ENCODE data around the gene TMEM175. TPM values are rescaled to one million over a fixed set of nuclear protein-coding genes. Genes with fewer than 3 reads are reported as not detected.

The TMEM175 gene
- total RNA-seq, 1 experiment from 2014 or later, result 18.5 TPM

- Histone ChIP-seq H3K27ac (ENCODE audit: low read length) (no peak overlapping the region), H3K4me1 (ENCODE audit: insufficient read depth, low read length) (no peaks in the 10 kb centered on the region), H3K9me3 (ENCODE audit: low read length) (no peaks in the 10 kb centered on the region), H3K4me3 (ENCODE audit: low read length) (no peak overlapping the region), H3K27me3 (ENCODE audit: low read length) (no peaks in the 10 kb centered on the region), H2AFZ (ENCODE audit: low read length) (no peak overlapping the region), H3F3A (ENCODE audit: low read length, unreplicated experiment) (no peaks in the 10 kb centered on the region), H3K4me2 (ENCODE audit: low read length) (no peak overlapping the region), H3K9me2 (replicated peaks; ENCODE audit: low read length) (no peaks in the 10 kb centered on the region), H3K36me3 (ENCODE audit: low read depth, low read length) (no peaks in the 10 kb centered on the region), H3K79me2 (ENCODE audit: low read length) (no peaks in the 10 kb centered on the region), H3K9ac (ENCODE audit: low read length) (no peak overlapping the region), H4K20me1 (ENCODE audit: low read length) (no peaks in the 10 kb centered on the region)
- no peak for TF ChIP-seq EZH2 (IDR thresholded peaks at IDR 0.05; ENCODE audit: low read length, unreplicated experiment)
- no peak for TF ChIP-seq EZH2phosphoT487 (IDR thresholded peaks at IDR 0.05; ENCODE audit: borderline replicate concordance, low read length)
- no peak for TF ChIP-seq CTCF (conservative IDR thresholded peaks at IDR 0.05; ENCODE audit: low read depth, low read length)
- ChIA-PET POLR2A (ENCODE audit: unreplicated experiment) (no interaction called here), CTCF (no interaction called here)
- DNase-seq (no peak), ATAC-seq (no peak)
- BruUV-seq (replicated peaks), result no TSS peak
- intact Hi-C loops (cut with micrococcal nuclease), result no loop called here
Observed at GRCh38 chr4:964346-965025, 32.2 kb downstream of the TMEM175 start.

- Histone ChIP-seq H3K27me3 (ENCODE audit: low read length) (no peaks in the 10 kb centered on the region), H4K20me1 (ENCODE audit: low read length) (no peaks in the 10 kb centered on the region), H3K9me3 (ENCODE audit: low read length) (no peaks in the 10 kb centered on the region), H2AFZ (ENCODE audit: low read length) (no peak overlapping the region), H3K27ac (ENCODE audit: low read length) (no peak overlapping the region), H3K4me3 (ENCODE audit: low read length) (no peak overlapping the region), H3K79me2 (ENCODE audit: low read length) (no peaks in the 10 kb centered on the region), H3K4me2 (ENCODE audit: low read length) (no peak overlapping the region), H3K9me2 (replicated peaks; ENCODE audit: low read length) (no peaks in the 10 kb centered on the region), H3K4me1 (ENCODE audit: insufficient read depth, low read length) (no peaks in the 10 kb centered on the region), H3F3A (ENCODE audit: low read length, unreplicated experiment) (no peaks in the 10 kb centered on the region), H3K36me3 (ENCODE audit: low read depth, low read length) (no peaks in the 10 kb centered on the region), H3K9ac (ENCODE audit: low read length) (no peak overlapping the region)
- DNase-seq (no peak), ATAC-seq (0 out of 2 replicates have a peak, but pooled peaks have one; percentile 8)
- BruUV-seq (replicated peaks), result no TSS peak
- TF ChIP-seq EZH2phosphoT487 (IDR thresholded peaks at IDR 0.05; ENCODE audit: borderline replicate concordance, low read length) (no peak), CTCF (conservative IDR thresholded peaks at IDR 0.05; ENCODE audit: low read depth, low read length) (no peak), EZH2 (IDR thresholded peaks at IDR 0.05; ENCODE audit: low read length, unreplicated experiment) (no peak)
- POLR2A ChIA-PET (ENCODE audit: unreplicated experiment), result no interaction called here
- intact Hi-C loops (cut with micrococcal nuclease), result no loop called here
- CTCF ChIA-PET, result no interaction called here
Observed at GRCh38 chr4:965048-965765, 32.9 kb downstream of the TMEM175 start.

- Histone ChIP-seq H3K4me2 (ENCODE audit: low read length) (no peak overlapping the region), H3K4me3 (ENCODE audit: low read length) (no peak overlapping the region), H3K27ac (ENCODE audit: low read length) (no peak overlapping the region), H3K9me2 (replicated peaks; ENCODE audit: low read length) (no peaks in the 10 kb centered on the region), H3K9ac (ENCODE audit: low read length) (no peak overlapping the region), H3K27me3 (ENCODE audit: low read length) (no peaks in the 10 kb centered on the region), H4K20me1 (ENCODE audit: low read length) (no peaks in the 10 kb centered on the region), H3K79me2 (ENCODE audit: low read length) (no peaks in the 10 kb centered on the region), H3K4me1 (ENCODE audit: insufficient read depth, low read length) (peaks cover under 1% of the 10 kb centered on the region; the same call in 1 of the 2 replicates), H3K9me3 (ENCODE audit: low read length) (no peaks in the 10 kb centered on the region), H2AFZ (ENCODE audit: low read length) (no peak overlapping the region), H3F3A (ENCODE audit: low read length, unreplicated experiment) (no peaks in the 10 kb centered on the region), H3K36me3 (ENCODE audit: low read depth, low read length) (no peaks in the 10 kb centered on the region)
- intact Hi-C loops (cut with micrococcal nuclease), result no loop called here
- CTCF ChIA-PET, result no interaction called here
- no TSS peak for BruUV-seq (replicated peaks)
- TF ChIP-seq CTCF (conservative IDR thresholded peaks at IDR 0.05; ENCODE audit: low read depth, low read length), result no peak
- no peak for TF ChIP-seq EZH2phosphoT487 (IDR thresholded peaks at IDR 0.05; ENCODE audit: borderline replicate concordance, low read length)
- no peak for TF ChIP-seq EZH2 (IDR thresholded peaks at IDR 0.05; ENCODE audit: low read length, unreplicated experiment)
- DNase-seq (no peak), ATAC-seq (no peak)
- POLR2A ChIA-PET (ENCODE audit: unreplicated experiment), result no interaction called here
Observed at GRCh38 chr4:965766-966134, 33.5 kb downstream of the TMEM175 start.

All from PC-3 (cell line).